ENCODE data around the gene DOK1. TPM values are rescaled to one million over a fixed set of nuclear protein-coding genes. Genes with fewer than 3 reads are reported as not detected.

DOK1 gene
- total and polyA plus RNA-seq, 2 donors (not counting 1 experiment from before 2014, with no cell fraction given): 29.1 to 41.4 TPM

DNA sequence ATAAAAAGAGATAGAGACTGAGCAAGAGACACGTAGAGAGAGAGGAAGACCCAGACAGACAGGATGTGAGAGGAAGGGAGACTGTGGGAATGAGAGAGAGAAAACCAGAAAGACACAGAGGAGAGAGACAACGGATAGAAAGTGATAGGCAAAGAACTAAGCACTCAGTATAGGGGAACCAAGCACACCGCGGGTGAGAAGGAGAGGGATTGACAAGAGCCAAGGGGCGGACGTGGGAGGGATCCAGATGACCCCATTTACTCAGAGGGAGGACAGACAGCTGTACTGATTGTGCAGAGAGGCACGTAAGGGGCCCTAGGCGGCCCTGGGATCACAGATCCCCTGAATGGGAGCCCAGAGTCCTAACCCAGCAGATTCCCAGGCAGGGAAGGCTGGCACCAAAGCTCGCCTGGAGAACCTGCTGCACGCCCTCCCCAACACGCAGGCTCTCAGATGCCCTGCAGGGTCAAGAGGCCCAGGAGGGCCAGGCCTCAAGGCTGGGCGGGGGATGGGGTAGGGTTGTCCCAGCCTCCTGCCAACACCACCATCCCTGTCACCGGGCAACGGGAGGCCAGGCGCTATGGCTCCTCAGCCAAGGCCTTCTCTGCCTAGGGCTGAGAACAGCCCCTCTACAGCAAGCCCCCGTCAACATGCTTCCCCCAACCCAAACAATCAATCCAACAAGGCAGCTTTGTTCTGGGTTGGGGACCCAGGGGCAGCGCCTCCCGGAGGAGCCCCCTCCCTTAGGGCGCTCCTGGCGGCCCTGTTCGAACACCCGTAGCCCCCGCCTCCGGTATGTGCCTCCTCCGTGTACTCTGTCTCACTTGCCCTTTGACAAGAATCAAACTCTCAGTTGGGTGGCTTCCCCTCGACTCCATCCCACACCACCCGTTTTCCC lies 1.4 kb upstream of the DOK1 start:
- TF ChIP-seq, protein P1, sequence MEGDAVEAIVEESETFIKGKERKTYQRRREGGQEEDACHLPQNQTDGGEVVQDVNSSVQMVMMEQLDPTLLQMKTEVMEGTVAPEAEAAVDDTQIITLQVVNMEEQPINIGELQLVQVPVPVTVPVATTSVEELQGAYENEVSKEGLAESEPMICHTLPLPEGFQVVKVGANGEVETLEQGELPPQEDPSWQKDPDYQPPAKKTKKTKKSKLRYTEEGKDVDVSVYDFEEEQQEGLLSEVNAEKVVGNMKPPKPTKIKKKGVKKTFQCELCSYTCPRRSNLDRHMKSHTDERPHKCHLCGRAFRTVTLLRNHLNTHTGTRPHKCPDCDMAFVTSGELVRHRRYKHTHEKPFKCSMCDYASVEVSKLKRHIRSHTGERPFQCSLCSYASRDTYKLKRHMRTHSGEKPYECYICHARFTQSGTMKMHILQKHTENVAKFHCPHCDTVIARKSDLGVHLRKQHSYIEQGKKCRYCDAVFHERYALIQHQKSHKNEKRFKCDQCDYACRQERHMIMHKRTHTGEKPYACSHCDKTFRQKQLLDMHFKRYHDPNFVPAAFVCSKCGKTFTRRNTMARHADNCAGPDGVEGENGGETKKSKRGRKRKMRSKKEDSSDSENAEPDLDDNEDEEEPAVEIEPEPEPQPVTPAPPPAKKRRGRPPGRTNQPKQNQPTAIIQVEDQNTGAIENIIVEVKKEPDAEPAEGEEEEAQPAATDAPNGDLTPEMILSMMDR (IDR thresholded peaks at IDR 0.05): no peak
- no peak for TF ChIP-seq EZH2 (IDR thresholded peaks at IDR 0.05; ENCODE audit: borderline replicate concordance, insufficient read depth, low read depth, low read length, poor library complexity, severe bottlenecking)
- Mint-ChIP-seq H3K4me3 (peak overlapping the region; percentile 72), H3K27me3 (peaks cover 4% of the 10 kb centered on the region), H3K27ac (peak overlapping the region; percentile 83), H3K9me3 (ENCODE audit: insufficient read depth) (no peaks in the 10 kb centered on the region), H3K4me1 (peaks cover 28% of the 10 kb centered on the region)
- DNase-seq: peak; percentile 35
- Histone ChIP-seq H3K9me3 (ENCODE audit: control extremely low read depth in 1 of 3, control insufficient read depth in 2 of 3, insufficient read depth in 1 of 3, low read length in 2 of 3) (no peaks in the 10 kb centered on the region), H3K4me3 (ENCODE audit: control extremely low read depth in 1 of 5, extremely low read depth in 1 of 5, insufficient read depth in 1 of 5, low read depth in 2 of 5, low read length in 4 of 5) (peak overlapping the region in 2 of 5 experiments; percentile 73 to 99), H2AFZ (ENCODE audit: insufficient read depth, low read depth, low read length, poor library complexity, severe bottlenecking) (peak overlapping the region; percentile 97), H3K4me2 (replicated peaks; ENCODE audit: low read depth, low read length, poor library complexity, severe bottlenecking) (peak overlapping the region; percentile 97), H3K79me2 (ENCODE audit: control insufficient read depth, insufficient read depth, low read length) (peaks cover 11% of the 10 kb centered on the region), H3K27ac (ENCODE audit: low read length in 2 of 2) (peak overlapping the region in 1 of 2 donors; percentile 76), H3K9ac (ENCODE audit: low read length) (peak overlapping the region; percentile 96), H3K36me3 (replicated peaks in 1 of 2; ENCODE audit: control extremely low read depth in 1 of 2, control insufficient read depth in 1 of 2, extremely low read depth in 1 of 2, insufficient read depth in 2 of 2, low read length in 1 of 2) (peaks cover 0 to 15% of the 10 kb centered on the region in 2 experiments), H3K27me3 (replicated peaks in 1 of 4; ENCODE audit: control extremely low read depth in 1 of 4, control insufficient read depth in 3 of 4, insufficient read depth in 4 of 4, low read length in 3 of 4) (peaks cover 0 to 22% (median 13%) of the 10 kb centered on the region in 4 experiments), H4K20me1 (ENCODE audit: control insufficient read depth, insufficient read depth, low read length, poor library complexity, severe bottlenecking) (peaks cover 15% of the 10 kb centered on the region), H3K4me1 (ENCODE audit: control insufficient read depth in 2 of 2, insufficient read depth in 2 of 2, low read length in 2 of 2) (peaks cover 23 to 45% of the 10 kb centered on the region in 2 donors)
- CTCF ChIA-PET: interaction anchor here (1.5 kb wide), 1 partner anchor 47 kb away, joined by 4 read pairs; no protein-coding TSS in a partner anchor
- POLR2A ChIA-PET: interaction anchor here (1.0 kb wide), 1 partner anchor 22 kb away, joined by 4 read pairs; no protein-coding TSS in a partner anchor
- no peak for ATAC-seq (ENCODE audit: low read depth)
- WGBS (ENCODE audit: insufficient coverage): 90% methylated on average over 24 of the region's 27 CpGs
- intact Hi-C loops (cut with micrococcal nuclease): loop anchor here (10.0 kb wide), 1 partner anchor 158 kb away; no protein-coding TSS in a partner anchor
